ENCODE results near the gene ALG1.

DNA sequence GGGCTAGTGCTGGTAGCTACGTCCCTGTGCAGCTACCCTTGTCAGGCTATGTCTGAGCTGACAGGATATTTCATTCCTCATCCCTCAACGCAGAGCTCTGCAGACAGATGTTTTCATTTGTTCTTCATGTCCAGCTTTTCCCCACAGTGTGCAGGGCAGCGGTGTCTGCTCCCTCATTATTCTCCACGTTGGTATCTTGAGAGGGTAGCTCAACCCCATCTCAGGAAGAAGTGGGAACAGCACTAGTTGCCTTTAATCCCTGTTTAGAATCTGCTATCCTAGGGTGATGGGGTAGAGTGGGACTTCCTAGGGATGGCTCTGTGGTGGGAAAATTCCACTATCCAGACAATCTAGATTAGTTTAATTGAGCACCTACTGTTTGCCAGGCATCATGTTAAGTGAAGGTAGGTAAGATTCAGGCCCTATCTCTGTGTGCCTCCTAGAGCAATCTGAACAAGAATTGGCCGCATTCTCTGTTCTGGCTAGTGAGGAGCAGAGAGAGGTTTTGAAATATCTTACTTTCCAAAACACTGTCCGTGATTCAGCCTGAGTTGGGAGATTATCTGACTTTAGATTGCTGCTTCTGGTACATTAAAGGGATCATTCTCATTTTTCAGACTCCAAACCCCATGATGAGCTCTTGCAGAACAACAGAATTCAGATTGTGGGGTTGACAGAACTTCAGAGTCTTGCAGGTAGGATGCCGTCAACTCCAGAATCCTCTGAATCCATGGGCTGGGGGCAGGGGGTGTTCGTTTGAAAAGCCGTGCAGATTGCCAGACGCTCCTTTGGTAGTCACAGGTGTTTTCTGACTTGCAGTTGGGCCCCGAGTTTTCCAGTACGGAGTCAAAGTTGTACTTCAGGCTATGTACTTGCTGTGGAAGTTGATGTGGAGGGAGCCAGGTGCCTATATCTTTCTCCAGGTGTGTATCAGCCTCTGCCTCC lies 963 bp downstream of the ALG1 start:
- no peak for TF ChIP-seq EZH2 (IDR thresholded peaks at IDR 0.05; ENCODE audit: borderline replicate concordance, control insufficient read depth, low read depth, low read length)
- TF ChIP-seq POLR2AphosphoS5 (IDR thresholded peaks at IDR 0.05; ENCODE audit: low read length), result no peak
- TF ChIP-seq IKZF2 (IDR thresholded peaks at IDR 0.05), result no peak
- TF ChIP-seq, protein P1, sequence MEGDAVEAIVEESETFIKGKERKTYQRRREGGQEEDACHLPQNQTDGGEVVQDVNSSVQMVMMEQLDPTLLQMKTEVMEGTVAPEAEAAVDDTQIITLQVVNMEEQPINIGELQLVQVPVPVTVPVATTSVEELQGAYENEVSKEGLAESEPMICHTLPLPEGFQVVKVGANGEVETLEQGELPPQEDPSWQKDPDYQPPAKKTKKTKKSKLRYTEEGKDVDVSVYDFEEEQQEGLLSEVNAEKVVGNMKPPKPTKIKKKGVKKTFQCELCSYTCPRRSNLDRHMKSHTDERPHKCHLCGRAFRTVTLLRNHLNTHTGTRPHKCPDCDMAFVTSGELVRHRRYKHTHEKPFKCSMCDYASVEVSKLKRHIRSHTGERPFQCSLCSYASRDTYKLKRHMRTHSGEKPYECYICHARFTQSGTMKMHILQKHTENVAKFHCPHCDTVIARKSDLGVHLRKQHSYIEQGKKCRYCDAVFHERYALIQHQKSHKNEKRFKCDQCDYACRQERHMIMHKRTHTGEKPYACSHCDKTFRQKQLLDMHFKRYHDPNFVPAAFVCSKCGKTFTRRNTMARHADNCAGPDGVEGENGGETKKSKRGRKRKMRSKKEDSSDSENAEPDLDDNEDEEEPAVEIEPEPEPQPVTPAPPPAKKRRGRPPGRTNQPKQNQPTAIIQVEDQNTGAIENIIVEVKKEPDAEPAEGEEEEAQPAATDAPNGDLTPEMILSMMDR (IDR thresholded peaks at IDR 0.05 in 2 of 3, conservative IDR thresholded peaks at IDR 0.05 in 1 of 3; ENCODE audit: control insufficient read depth in 2 of 3, extremely low read depth in 1 of 3, insufficient read depth in 1 of 3, low read depth in 3 of 3, low read length in 3 of 3), result no peak

Data from GM12878 (cell line).